GM12874 (cell line): ENCODE measurements around the gene PTPRD.

Experiments
- CTCF ChIP-seq: IDR thresholded peaks from 2 replicates; pipeline ENCODE4 v1.5.1; 2011; ENCODE audit warnings: low read depth, mild to moderate bottlenecking, control low read depth, low read length, moderate library complexity; ENCODE audit not compliant: insufficient read depth

Gene PTPRD

GRCh38 chr9:10341057-10341456 is 271.7 kb downstream of the PTPRD start:
- TF ChIP-seq CTCF, result no peak

GRCh38 chr9:10339152-10339551 is 273.6 kb downstream of the PTPRD start:
- no peak for TF ChIP-seq CTCF

GRCh38 chr9:10331157-10331556 is 281.6 kb downstream of the PTPRD start:
- TF ChIP-seq CTCF, result no peak

- no peak for TF ChIP-seq CTCF
Observed at GRCh38 chr9:10282084-10282483, 330.7 kb downstream of the PTPRD start.

GRCh38 chr9:10274988-10275387 is 337.8 kb downstream of the PTPRD start:
- no peak for TF ChIP-seq CTCF

DNA sequence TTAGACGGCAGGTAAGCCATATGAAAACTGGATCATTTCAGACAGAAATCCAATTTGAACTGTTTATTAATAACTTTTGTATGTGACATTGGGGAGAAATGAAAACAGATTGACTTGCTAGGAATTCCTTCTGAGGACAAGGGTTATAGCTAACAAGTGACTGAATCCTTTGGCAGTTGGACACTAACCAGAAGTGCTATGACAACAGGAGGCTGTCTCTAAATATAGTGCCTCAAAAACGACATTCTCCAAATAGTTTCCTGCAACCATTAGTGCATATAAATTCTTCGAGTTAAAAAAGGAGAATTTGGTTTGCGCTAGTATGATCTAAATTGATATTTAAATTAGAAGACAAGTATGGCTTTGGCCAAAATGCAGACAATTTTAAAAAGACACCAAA is 338.6 kb downstream of the PTPRD start:
- no peak for TF ChIP-seq CTCF

DNA sequence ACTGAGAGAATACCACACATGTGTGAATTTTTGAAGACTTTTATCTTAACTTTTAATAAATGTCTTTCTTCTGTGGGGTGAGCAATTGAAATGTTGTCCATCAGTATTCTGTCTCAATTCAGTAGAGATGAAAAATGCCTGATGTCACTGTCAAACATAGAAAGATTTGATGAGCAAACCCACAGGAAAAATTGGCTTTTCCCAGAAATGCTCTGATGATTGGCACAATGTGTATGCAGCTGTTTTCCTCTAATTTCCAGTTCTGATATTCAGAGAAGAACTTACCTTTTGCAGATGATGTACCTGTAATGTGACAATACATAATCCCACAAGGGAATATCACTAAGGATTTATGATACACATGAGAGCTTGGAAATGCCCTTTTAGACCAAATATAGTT is 340.0 kb downstream of the PTPRD start:
- TF ChIP-seq CTCF, result no peak
